ENCODE data around the gene NDST1. TPM values are rescaled to one million over a fixed set of nuclear protein-coding genes. Genes with fewer than 3 reads are reported as not detected.
A peak's percentile ranks its signal among the peaks of the same experiment; 100 is the strongest.

NDST1 gene
- total and polyA plus RNA-seq, 4 donors: 45.6 to 145 (median 60.7) TPM

- DNase-seq (peak; percentile 91 to 95 (median 92)), ATAC-seq (ENCODE audit: insufficient read depth, low FRiP score) (no peak)
- no peaks in the 10 kb centered on the region for H3K9me3 ChIP-seq (ENCODE audit: control insufficient read depth in 4 of 4, insufficient read depth in 3 of 4, low read length in 3 of 4)
- TF ChIP-seq CTCF (IDR thresholded peaks at IDR 0.05; ENCODE audit: control extremely low read depth, extremely low read depth): no peak
- WGBS, 2 donors: 40 to 71% methylated on average over 11 of the region's 11 CpGs
- peak overlapping the region; percentile 26 to 58 for H3K27ac ChIP-seq (ENCODE audit: low read depth in 1 of 2, low read length in 1 of 2)
- H3K36me3 ChIP-seq (ENCODE audit: control insufficient read depth in 4 of 4, insufficient read depth in 4 of 4, low read length in 4 of 4): no peaks in the 10 kb centered on the region
- H3K9ac ChIP-seq (ENCODE audit: insufficient read depth in 1 of 2, low read length in 2 of 2): peak overlapping the region; percentile 12 to 54
- H3K27me3 ChIP-seq (ENCODE audit: control insufficient read depth in 3 of 3, insufficient read depth in 3 of 3, low read length in 2 of 3): no peaks in the 10 kb centered on the region
- peaks cover 8 to 55% (median 21%) of the 10 kb centered on the region in 5 donors for H3K4me1 ChIP-seq (ENCODE audit: control insufficient read depth in 5 of 5, insufficient read depth in 5 of 5, low read length in 5 of 5)
- H3K4me3 ChIP-seq: no peak overlapping the region
These were observed 92.1 kb downstream of the NDST1 start for GRCh38 chr5:150599917-150600511.

GRCh38 chr5:150600616-150601490, 92.9 kb downstream of the NDST1 start:
- Histone ChIP-seq H3K36me3 (ENCODE audit: control insufficient read depth in 4 of 4, insufficient read depth in 4 of 4, low read length in 4 of 4) (no peaks in the 10 kb centered on the region), H3K27me3 (ENCODE audit: control insufficient read depth in 3 of 3, insufficient read depth in 3 of 3, low read length in 2 of 3) (no peaks in the 10 kb centered on the region), H3K27ac (ENCODE audit: low read depth in 1 of 2, low read length in 1 of 2) (peak overlapping the region; percentile 26 to 58), H3K4me1 (ENCODE audit: control insufficient read depth in 5 of 5, insufficient read depth in 5 of 5, low read length in 5 of 5) (peaks cover 8 to 56% (median 17%) of the 10 kb centered on the region in 5 donors), H3K9me3 (ENCODE audit: control insufficient read depth in 4 of 4, insufficient read depth in 3 of 4, low read length in 3 of 4) (no peaks in the 10 kb centered on the region), H3K9ac (ENCODE audit: insufficient read depth in 1 of 2, low read length in 2 of 2) (peak overlapping the region; percentile 12 to 75), H3K4me3 (no peak overlapping the region)
- no peak for ATAC-seq (ENCODE audit: insufficient read depth, low FRiP score)
- DNase-seq: peak; percentile 71 to 83 (median 77)
- 61 to 78% methylated on average over 24 to 25 of the region's 25 CpGs for WGBS, 2 donors
- TF ChIP-seq CTCF (IDR thresholded peaks at IDR 0.05; ENCODE audit: control extremely low read depth, extremely low read depth): no peak

- no peak overlapping the region for H3K9ac ChIP-seq (ENCODE audit: insufficient read depth in 1 of 2, low read length in 2 of 2)
- no peaks in the 10 kb centered on the region for H3K9me3 ChIP-seq (ENCODE audit: control insufficient read depth in 4 of 4, insufficient read depth in 3 of 4, low read length in 3 of 4)
- H3K4me3 ChIP-seq: no peak overlapping the region
- H3K36me3 ChIP-seq (ENCODE audit: control insufficient read depth in 4 of 4, insufficient read depth in 4 of 4, low read length in 4 of 4): no peaks in the 10 kb centered on the region
- DNase-seq: no peak
- H3K27ac ChIP-seq (ENCODE audit: low read depth in 1 of 2, low read length in 1 of 2): peak overlapping the region in 1 of 2 donors; percentile 27
- no peak for ATAC-seq (ENCODE audit: insufficient read depth, low FRiP score)
- TF ChIP-seq CTCF (IDR thresholded peaks at IDR 0.05; ENCODE audit: control extremely low read depth, extremely low read depth): no peak
- peaks cover 7 to 52% (median 17%) of the 10 kb centered on the region in 5 donors for H3K4me1 ChIP-seq (ENCODE audit: control insufficient read depth in 5 of 5, insufficient read depth in 5 of 5, low read length in 5 of 5)
- no peaks in the 10 kb centered on the region for H3K27me3 ChIP-seq (ENCODE audit: control insufficient read depth in 3 of 3, insufficient read depth in 3 of 3, low read length in 2 of 3)
- WGBS, 2 donors: 84 to 86% methylated on average over 16 of the region's 16 CpGs
These were observed 93.8 kb downstream of the NDST1 start for GRCh38 chr5:150601491-150602345.

All from lung (tissue), 12 donors.